Stomach (tissue), 9 donors: Measurements from ENCODE around the gene YPEL4. TPM values are rescaled to one million over a fixed set of nuclear protein-coding genes. Genes with fewer than 3 reads are reported as not detected.

Experiments used
- DNase-seq, 2 donors: peaks; one replicate each; pipeline versions ENCODE4 v3.0.0 to v3.0.0-alpha.2; 2013 to 2019
- H3K27ac ChIP-seq, 5 donors: fragments of 200-600 bp in 4 of 5; sonication (generic) in 4 of 5; one replicate each; pipeline ENCODE4 v1.5.1; 2013 to 2019; ENCODE audit warnings: mild to moderate bottlenecking in 1 of 5, moderate library complexity in 1 of 5
- H3K27me3 ChIP-seq, 3 donors: fragments of 200-600 bp; sonication (generic); one replicate each; pipeline ENCODE4 v1.5.1; 2017 to 2019; ENCODE audit warnings: mixed run types in 1 of 3
- H3K36me3 ChIP-seq, 4 donors: fragments of 200-600 bp; sonication (generic); 1 replicate in 3 of 4; 2 replicates in 1 of 4; pipeline ENCODE4 v1.5.1; 2016 to 2019
- H3K4me1 ChIP-seq, 4 donors: fragments of 200-600 bp; sonication (generic); one replicate each; pipeline ENCODE4 v1.5.1; 2016 to 2019
- H3K4me3 ChIP-seq, 4 donors: fragments of 200-600 bp; sonication (generic) in 3 of 4; one replicate each; pipeline ENCODE4 v1.5.1; 2016 to 2019; ENCODE audit warnings: mild to moderate bottlenecking in 1 of 4
- H3K9me3 ChIP-seq, 4 donors: fragments of 200-600 bp; sonication (generic); one replicate each; pipeline ENCODE4 v1.5.1; 2016 to 2019
- CTCF ChIP-seq, 7 experiments: fragments of 450-650 bp in 4 of 7; fragments of 200-600 bp in 3 of 7; sonication (generic) in 3 of 7; IDR thresholded peaks; one replicate each; pipeline ENCODE4 v1.5.1; 2016 to 2019; ENCODE audit warnings: antibody characterized with exemption in 7 of 7, control low read depth in 2 of 7, mild to moderate bottlenecking in 1 of 7
- EP300 ChIP-seq: sonication (generic); formaldehyde crosslinking; IDR thresholded peaks from one replicate; pipeline ENCODE4 v1.6.1; 2017; ENCODE audit warnings: antibody characterized with exemption
- POLR2A ChIP-seq, 4 donors: fragments of 450-650 bp; IDR thresholded peaks; one replicate each; pipeline ENCODE4 v1.6.1; 2016; ENCODE audit warnings: antibody characterized with exemption in 4 of 4, control low read depth in 2 of 4, mild to moderate bottlenecking in 1 of 4, moderate library complexity in 1 of 4
- POLR2AphosphoS5 ChIP-seq, 3 donors: sonication (generic); formaldehyde crosslinking; IDR thresholded peaks; one replicate each; pipeline ENCODE4 v1.6.1; 2016; ENCODE audit warnings: antibody characterized with exemption in 3 of 3
- WGBS, 5 donors: extraction: QIAGEN DNeasy Blood & Tissue Kit in 3 of 5; methylation state at CpG; one replicate each; pipeline versions ENCODE4 v1.1.5 to v1.1.7; 2013 to 2018; 5-methylcytosine and 5-hydroxymethylcytosine counted together
- intact Hi-C: fragments of 100-400 bp; cut with DNase I; formaldehyde crosslinking; loops from one replicate; pipeline ENCODE4 v1.15.1; 2023; ENCODE audit warnings: low total_unique reads
- polyA plus RNA-seq, 3 donors: library from polyadenylated mRNA; stranded (reverse); fragments of 200-250 nt; gene quantifications; one replicate each; pipeline ENCODE4 v1.2.3, GENCODE V29; 2013
- total RNA-seq, 5 donors: library from RNA; depleted of rRNA; stranded (reverse); fragments of >200 nt; gene quantifications; one replicate each; pipeline versions ENCODE4 v1.1.0 to v1.2.3, GENCODE V29; 2014 to 2016
- donor health status: healthy with polysubstance abuse.
- donor health status: Bipolar disorder and iron deficiency.
- donor health status: healthy.

The YPEL4 gene
- total and polyA plus RNA-seq, 8 donors = 0.29 to 3.2 (median 0.68) TPM; not detected in 3

- H3K4me3 ChIP-seq = no peak overlapping the region
- H3K27me3 ChIP-seq = peaks cover 0 to 7% (median 0%) of the 10 kb centered on the region in 3 donors
- TF ChIP-seq CTCF (IDR thresholded peaks at IDR 0.05) (no peak), EP300 (no peak), POLR2A (IDR thresholded peaks at IDR 0.05) (no peak), POLR2AphosphoS5 (IDR thresholded peaks at IDR 0.05) (no peak)
- peaks cover 0 to 36% (median 18%) of the 10 kb centered on the region in 4 donors for H3K4me1 ChIP-seq
- peaks cover 4 to 30% (median 28%) of the 10 kb centered on the region in 4 donors for H3K36me3 ChIP-seq
- 80 to 92% (median 86%) methylated on average over 3 of the region's 3 CpGs for WGBS, 5 donors
- intact Hi-C loops = no loop called here
- DNase-seq = no peak
- no peak overlapping the region for H3K27ac ChIP-seq
- H3K9me3 ChIP-seq = no peaks in the 10 kb centered on the region
These were observed 48.4 kb downstream of the YPEL4 start for GRCh38 chr11:57601297-57601696.

DNA sequence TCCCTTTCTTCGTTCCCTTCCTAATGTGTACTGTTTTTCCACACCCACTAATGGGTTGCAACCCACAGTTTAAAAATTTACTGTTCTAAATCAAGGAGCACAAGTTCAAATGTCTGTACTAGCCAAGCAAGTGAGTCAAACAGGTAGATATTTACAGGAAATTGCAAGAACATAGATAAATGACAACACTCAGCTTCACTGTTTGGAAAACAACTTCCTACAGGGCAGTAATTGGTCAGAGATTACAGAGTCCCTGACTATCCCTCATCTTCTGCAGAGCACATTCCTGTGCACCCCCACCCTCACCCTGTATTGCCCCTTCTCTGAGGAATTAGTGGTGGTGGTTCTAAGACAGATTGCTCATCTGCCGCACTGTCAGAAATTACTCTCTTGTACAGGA, 50.3 kb downstream of the YPEL4 start:
- intact Hi-C loops = no loop called here
- H3K36me3 ChIP-seq = peaks cover 0 to 19% (median 15%) of the 10 kb centered on the region in 4 donors
- H3K4me1 ChIP-seq = peaks cover 0 to 36% (median 18%) of the 10 kb centered on the region in 4 donors
- peaks cover 0 to 7% (median 0%) of the 10 kb centered on the region in 3 donors for H3K27me3 ChIP-seq
- DNase-seq = peak in 1 of 2 donors; percentile 9
- 19 to 67% (median 50%) methylated on average over 2 of the region's 2 CpGs for WGBS, 5 donors
- no peaks in the 10 kb centered on the region for H3K9me3 ChIP-seq
- peak overlapping the region in 4 of 5 donors; percentile 90 to 92 (median 91) for H3K27ac ChIP-seq
- peak overlapping the region in 3 of 4 donors; percentile 54 to 69 (median 59) for H3K4me3 ChIP-seq
- TF ChIP-seq CTCF (IDR thresholded peaks at IDR 0.05) (no peak), POLR2A (IDR thresholded peaks at IDR 0.05) (no peak), EP300 (no peak), POLR2AphosphoS5 (IDR thresholded peaks at IDR 0.05) (no peak)

- DNase-seq = peak in 1 of 2 donors; percentile 58
- TF ChIP-seq POLR2AphosphoS5 (IDR thresholded peaks at IDR 0.05) = no peak
- TF ChIP-seq EP300 = no peak
- TF ChIP-seq POLR2A (IDR thresholded peaks at IDR 0.05) = no peak
- TF ChIP-seq CTCF (IDR thresholded peaks at IDR 0.05) = no peak
- Histone ChIP-seq H3K27ac (peak overlapping the region; percentile 87 to 92 (median 90)), H3K36me3 (peaks cover 0 to 19% (median 15%) of the 10 kb centered on the region in 4 donors), H3K27me3 (peaks cover 0 to 7% (median 0%) of the 10 kb centered on the region in 3 donors), H3K4me1 (peaks cover 0 to 36% (median 18%) of the 10 kb centered on the region in 4 donors), H3K9me3 (no peaks in the 10 kb centered on the region), H3K4me3 (peak overlapping the region; percentile 54 to 69 (median 60))
- WGBS, 5 donors = 54 to 78% (median 67%) methylated on average over 4 to 5 of the region's 5 CpGs
- intact Hi-C loops = no loop called here
These were observed 50.9 kb downstream of the YPEL4 start for GRCh38 chr11:57598831-57599155.

DNA sequence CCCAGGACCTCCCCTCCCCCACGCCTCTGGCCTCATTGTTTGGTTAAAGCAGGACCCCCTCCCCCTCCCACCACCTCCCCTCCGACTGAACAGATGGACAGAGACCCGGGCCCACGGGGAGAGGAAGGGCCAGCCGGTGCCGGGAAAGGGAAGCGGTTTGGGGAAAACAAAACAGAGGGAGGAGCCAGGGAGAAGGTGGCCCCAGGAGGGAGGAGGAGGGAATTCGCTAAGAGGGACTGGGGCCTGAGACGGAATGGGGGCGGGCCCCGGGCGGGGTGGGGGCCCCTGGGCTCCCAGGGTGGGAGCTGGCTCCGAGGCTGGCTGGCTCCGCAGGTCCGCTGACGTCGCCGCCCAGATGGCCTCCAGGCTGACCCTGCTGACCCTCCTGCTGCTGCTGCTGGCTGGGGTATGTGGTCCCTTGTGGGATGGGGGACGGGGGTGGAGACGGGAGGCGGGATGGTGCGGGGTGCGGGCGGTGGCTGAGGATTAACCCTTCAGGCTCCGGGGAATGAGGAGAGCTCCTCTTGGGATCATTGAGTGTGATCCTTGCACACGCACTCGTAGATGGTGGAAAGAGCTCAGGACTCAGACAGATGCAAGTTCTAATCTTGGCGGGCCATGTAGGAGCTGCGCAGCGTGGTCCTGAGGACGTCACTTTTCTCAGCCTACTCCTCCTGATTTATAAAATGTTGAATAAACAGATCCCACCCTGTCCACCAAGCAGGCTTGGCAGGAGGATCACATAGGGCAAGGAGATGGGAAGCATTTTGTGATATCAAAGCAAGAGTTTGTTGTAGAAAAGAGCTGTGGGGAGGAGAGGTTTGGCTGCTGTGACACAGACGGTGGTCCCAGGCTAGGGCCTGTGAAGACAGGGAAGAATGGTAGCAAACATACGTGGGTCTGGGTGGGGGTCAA, 51.5 kb downstream of the YPEL4 start:
- Histone ChIP-seq H3K4me3 (peak overlapping the region; percentile 54 to 69 (median 60)), H3K36me3 (peaks cover 0 to 17% (median 15%) of the 10 kb centered on the region in 4 donors), H3K4me1 (peaks cover 0 to 36% (median 18%) of the 10 kb centered on the region in 4 donors), H3K27me3 (peaks cover 0 to 7% (median 0%) of the 10 kb centered on the region in 3 donors), H3K9me3 (no peaks in the 10 kb centered on the region), H3K27ac (peak overlapping the region; percentile 87 to 92 (median 90))
- peak; percentile 50 to 93 for DNase-seq
- TF ChIP-seq POLR2AphosphoS5 (IDR thresholded peaks at IDR 0.05) = no peak
- intact Hi-C loops = no loop called here
- 5 to 6% (median 5%) methylated on average over 25 to 33 of the region's 33 CpGs for WGBS, 5 donors
